Endodermal cell (in vitro differentiated cells): ENCODE measurements around the gene LHFPL3. TPM values are rescaled to one million over a fixed set of nuclear protein-coding genes. Genes with fewer than 3 reads are reported as not detected.

Source experiments
- DNase-seq: peaks from one replicate; pipeline ENCODE4 v3.0.0-alpha.2; 2017
- H3K27ac ChIP-seq: 2 replicates; pipeline ENCODE4 v1.5.1; 2013; ENCODE audit warnings: mild to moderate bottlenecking, low read depth, low read length, moderate library complexity
- H3K27me3 ChIP-seq: 2 replicates; pipeline ENCODE4 v1.6.1; 2013; ENCODE audit warnings: mild to moderate bottlenecking, low read length, moderate library complexity; ENCODE audit not compliant: insufficient read depth, control insufficient read depth, poor library complexity, severe bottlenecking
- H3K36me3 ChIP-seq: 2 replicates; pipeline ENCODE4 v1.7.0; 2013; ENCODE audit warnings: mild to moderate bottlenecking, low read length, moderate library complexity; ENCODE audit not compliant: control insufficient read depth, insufficient read depth
- H3K4me1 ChIP-seq: one replicate; pipeline ENCODE4 v1.7.0; 2013; ENCODE audit warnings: low read length; ENCODE audit not compliant: control insufficient read depth, insufficient read depth
- H3K4me3 ChIP-seq: 2 replicates; pipeline ENCODE4 v1.5.1; 2013; ENCODE audit warnings: mild to moderate bottlenecking, low read length, moderate library complexity
- H3K9ac ChIP-seq: 2 replicates; pipeline ENCODE4 v1.6.1; 2013; ENCODE audit warnings: mild to moderate bottlenecking, low read length, moderate library complexity; ENCODE audit not compliant: poor library complexity, severe bottlenecking; ENCODE audit errors: extremely low read depth
- H3K9me3 ChIP-seq: 2 replicates; pipeline ENCODE4 v1.6.1; 2013; ENCODE audit warnings: mild to moderate bottlenecking, low read length, moderate library complexity; ENCODE audit not compliant: control insufficient read depth
- H3K27ac Mint-ChIP-seq: 2 replicates; pipeline ENCODE4 v1.8.0; 2020; ENCODE audit warnings: mixed read lengths
- H3K27me3 Mint-ChIP-seq: 2 replicates; pipeline ENCODE4 v1.8.0; 2021; ENCODE audit warnings: mild to moderate bottlenecking, mixed read lengths; ENCODE audit not compliant: insufficient read depth
- H3K36me3 Mint-ChIP-seq: 2 replicates; pipeline ENCODE4 v1.8.0; 2020; ENCODE audit warnings: low read depth, mixed read lengths
- H3K4me1 Mint-ChIP-seq: 2 replicates; pipeline ENCODE4 v1.8.0; 2020; ENCODE audit warnings: mixed read lengths
- H3K4me3 Mint-ChIP-seq: 2 replicates; pipeline ENCODE4 v1.8.0; 2020; ENCODE audit warnings: mild to moderate bottlenecking, moderate library complexity, mixed read lengths
- H3K9me3 Mint-ChIP-seq: 2 replicates; pipeline ENCODE4 v1.8.0; 2020; ENCODE audit warnings: mild to moderate bottlenecking, mixed read lengths
- CTCF ChIP-seq: fragments of 200-600 bp; sonication (generic); conservative IDR thresholded peaks from 2 replicates; pipeline ENCODE4 v1.5.0; 2021; ENCODE audit warnings: antibody characterized with exemption, mild to moderate bottlenecking
- WGBS, 2 experiments: methylation state at CpG; one replicate each; pipeline versions ENCODE4 v1.1.5 to v1.1.7; 2013; ENCODE audit warnings: missing lambda C conversion rate in 2 of 2, mixed read lengths in 1 of 2; ENCODE audit not compliant: insufficient coverage in 1 of 2, insufficient read length in 1 of 2; 5-methylcytosine and 5-hydroxymethylcytosine counted together
- total RNA-seq, 2 donors: library from RNA; stranded (reverse); fragmentation: NEBNext Ultra II Directional in 1 of 2; extraction: Animal tissue kit (Norgen Biotek cat#: 25700) in 1 of 2; gene quantifications; 2 replicates in 1 of 2; 3 replicates in 1 of 2; pipeline ENCODE4 v1.2.1, GENCODE V29; 2021

The LHFPL3 gene
- total RNA-seq, 2 donors from 2014 or later: not detected

GRCh38 chr7:104640506-104640905 is 312.1 kb downstream of the LHFPL3 start:
- Histone ChIP-seq H3K9ac (no peak overlapping the region), H3K36me3 (no peaks in the 10 kb centered on the region), H3K27ac (no peak overlapping the region), H3K4me3 (no peak overlapping the region), H3K27me3 (peaks cover 10% of the 10 kb centered on the region), H3K9me3 (no peaks in the 10 kb centered on the region), H3K4me1 (no peaks in the 10 kb centered on the region)
- peaks cover 4% of the 10 kb centered on the region for H3K27me3 Mint-ChIP-seq
- no peak for DNase-seq
- TF ChIP-seq CTCF: no peak
- no peaks in the 10 kb centered on the region for H3K9me3 Mint-ChIP-seq
- H3K4me1 Mint-ChIP-seq: no peaks in the 10 kb centered on the region
- H3K27ac Mint-ChIP-seq: no peak overlapping the region
- 95 to 100% methylated on average over 3 to 4 of the region's 4 CpGs for WGBS, 2 experiments
- no peak overlapping the region for H3K4me3 Mint-ChIP-seq
- no peaks in the 10 kb centered on the region for H3K36me3 Mint-ChIP-seq

GRCh38 chr7:104642560-104642959 is 314.2 kb downstream of the LHFPL3 start:
- no peaks in the 10 kb centered on the region for H3K36me3 ChIP-seq
- 87% methylated on average over 2 of the region's 2 CpGs; no CpG with 5 or more reads in 1 of the 2 experiments for WGBS, 2 experiments
- no peaks in the 10 kb centered on the region for H3K27me3 Mint-ChIP-seq
- H3K27ac Mint-ChIP-seq: no peak overlapping the region
- H3K4me3 ChIP-seq: no peak overlapping the region
- no peaks in the 10 kb centered on the region for H3K4me1 Mint-ChIP-seq
- no peak overlapping the region for H3K9ac ChIP-seq
- DNase-seq: no peak
- H3K27me3 ChIP-seq: peaks cover 10% of the 10 kb centered on the region
- no peak for TF ChIP-seq CTCF
- no peaks in the 10 kb centered on the region for H3K36me3 Mint-ChIP-seq
- no peak overlapping the region for H3K27ac ChIP-seq
- H3K4me1 ChIP-seq: no peaks in the 10 kb centered on the region
- H3K9me3 Mint-ChIP-seq: no peaks in the 10 kb centered on the region
- H3K4me3 Mint-ChIP-seq: no peak overlapping the region
- no peaks in the 10 kb centered on the region for H3K9me3 ChIP-seq

DNA sequence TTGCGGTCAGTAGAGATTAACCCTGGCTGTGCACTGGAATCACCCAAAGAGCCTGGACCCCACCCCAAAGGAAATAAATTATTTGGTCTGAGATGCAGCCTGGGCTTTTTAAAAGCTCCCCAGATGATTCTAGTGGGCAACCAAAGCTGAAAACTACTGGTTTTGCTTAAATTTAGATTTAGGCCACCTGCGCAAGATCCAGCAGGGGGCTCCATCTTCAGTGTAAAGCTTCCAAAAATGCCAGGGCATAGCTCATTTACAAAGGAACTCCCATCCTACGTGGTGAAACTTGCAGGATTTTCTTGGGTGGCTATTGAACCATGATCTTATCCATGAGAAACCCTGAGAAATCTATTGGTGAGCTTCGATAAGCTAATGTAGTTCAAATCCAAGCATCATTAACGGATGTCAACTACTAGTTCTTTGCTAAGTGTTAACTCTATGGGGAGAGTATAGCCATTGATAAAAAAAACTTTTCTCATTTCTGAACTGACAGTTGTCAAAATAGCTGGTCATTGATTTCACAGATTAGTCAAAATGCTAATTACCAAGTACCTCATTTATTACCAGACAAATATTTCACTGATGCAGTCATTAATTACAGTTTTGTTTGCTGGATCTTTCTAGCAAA is 315.3 kb downstream of the LHFPL3 start:
- H3K27ac ChIP-seq: no peak overlapping the region
- no peaks in the 10 kb centered on the region for H3K9me3 ChIP-seq
- H3K36me3 ChIP-seq: no peaks in the 10 kb centered on the region
- H3K27ac Mint-ChIP-seq: no peak overlapping the region
- H3K36me3 Mint-ChIP-seq: no peaks in the 10 kb centered on the region
- H3K4me3 Mint-ChIP-seq: no peak overlapping the region
- WGBS, 2 experiments: 45 to 59% methylated on average over 3 to 5 of the region's 5 CpGs
- H3K27me3 ChIP-seq: peaks cover 10% of the 10 kb centered on the region
- no peak overlapping the region for H3K4me3 ChIP-seq
- no peaks in the 10 kb centered on the region for H3K4me1 Mint-ChIP-seq
- no peaks in the 10 kb centered on the region for H3K9me3 Mint-ChIP-seq
- peak; percentile 74 for DNase-seq
- H3K9ac ChIP-seq: no peak overlapping the region
- no peaks in the 10 kb centered on the region for H3K27me3 Mint-ChIP-seq
- H3K4me1 ChIP-seq: no peaks in the 10 kb centered on the region
- TF ChIP-seq CTCF: peak; percentile 84
